AG20443 (cell line): ENCODE results near the gene FGD3.
A peak's percentile ranks its signal among the peaks of the same experiment; 100 is the strongest.

Experiments
- DNase-seq: peaks from one replicate; pipeline ENCODE4 v3.0.0; 2012; ENCODE audit warnings: low spot score, mixed read lengths

Gene FGD3

GRCh38 chr9:93054758-93055704 lies 107.7 kb downstream of the FGD3 start:
- no peak for DNase-seq

DNA sequence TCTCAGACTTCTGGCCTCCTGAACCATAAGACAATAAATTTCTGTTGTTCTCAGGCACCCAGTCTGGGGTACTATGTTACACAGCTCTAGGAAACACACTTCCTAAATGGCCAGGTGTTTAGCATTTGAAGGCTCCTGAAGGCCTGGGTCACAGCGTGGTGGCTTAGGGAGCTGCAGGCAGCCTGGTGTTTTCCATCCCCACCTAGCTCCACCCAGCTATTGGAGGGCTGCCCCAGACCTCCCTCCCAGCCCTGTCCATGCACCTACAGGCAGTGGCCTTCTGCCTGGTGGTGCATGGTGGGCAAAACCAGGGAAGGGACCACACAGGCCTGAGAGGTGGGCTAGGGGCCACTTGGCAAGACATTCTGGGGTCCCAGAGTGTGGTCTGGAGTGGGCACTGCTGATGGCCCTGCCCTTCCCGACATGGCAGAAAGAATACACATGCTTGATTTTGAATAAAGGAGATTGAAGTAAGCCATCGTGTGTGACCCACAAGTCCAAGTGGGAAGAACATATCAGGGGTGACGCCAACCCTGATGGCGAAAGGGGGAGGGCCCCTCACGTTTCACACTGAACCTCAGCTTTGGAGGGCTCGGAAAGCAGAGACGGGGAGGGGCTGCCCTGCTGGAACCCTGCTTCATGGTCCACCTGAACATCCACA lies 109.8 kb downstream of the FGD3 start:
- no peak for DNase-seq

DNA sequence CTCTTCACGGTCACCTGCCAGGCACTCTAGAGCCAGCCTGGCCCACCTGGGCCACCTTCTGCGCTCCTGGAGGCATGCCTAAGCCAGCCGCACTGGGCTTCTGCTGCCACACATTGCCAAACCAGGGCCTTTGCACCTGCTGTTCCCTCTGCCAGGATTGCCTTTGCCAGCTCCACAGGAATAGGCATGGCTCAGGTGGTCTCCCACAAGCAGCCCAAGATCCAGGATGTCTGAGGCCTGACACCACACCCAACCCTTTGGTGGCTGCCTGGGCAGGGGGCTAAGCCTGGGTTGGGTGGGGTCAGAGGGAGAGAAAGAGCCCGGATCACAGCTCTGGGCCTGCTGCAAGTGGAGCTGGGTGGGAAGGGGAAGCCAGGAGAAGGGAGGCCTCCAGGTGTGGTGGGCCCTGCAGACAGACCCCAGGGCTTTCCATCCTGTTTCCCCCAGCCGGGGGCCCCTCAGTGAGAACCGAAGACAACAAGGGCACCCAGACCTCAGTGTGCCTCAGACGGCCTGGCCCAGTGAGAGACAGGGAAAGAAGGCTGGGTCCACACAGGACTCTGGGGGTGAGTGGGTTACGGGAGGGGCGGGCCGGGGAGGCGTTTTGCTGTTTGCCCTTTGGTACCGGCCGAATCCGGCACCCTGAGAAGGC lies 110.5 kb downstream of the FGD3 start:
- no peak for DNase-seq

DNA sequence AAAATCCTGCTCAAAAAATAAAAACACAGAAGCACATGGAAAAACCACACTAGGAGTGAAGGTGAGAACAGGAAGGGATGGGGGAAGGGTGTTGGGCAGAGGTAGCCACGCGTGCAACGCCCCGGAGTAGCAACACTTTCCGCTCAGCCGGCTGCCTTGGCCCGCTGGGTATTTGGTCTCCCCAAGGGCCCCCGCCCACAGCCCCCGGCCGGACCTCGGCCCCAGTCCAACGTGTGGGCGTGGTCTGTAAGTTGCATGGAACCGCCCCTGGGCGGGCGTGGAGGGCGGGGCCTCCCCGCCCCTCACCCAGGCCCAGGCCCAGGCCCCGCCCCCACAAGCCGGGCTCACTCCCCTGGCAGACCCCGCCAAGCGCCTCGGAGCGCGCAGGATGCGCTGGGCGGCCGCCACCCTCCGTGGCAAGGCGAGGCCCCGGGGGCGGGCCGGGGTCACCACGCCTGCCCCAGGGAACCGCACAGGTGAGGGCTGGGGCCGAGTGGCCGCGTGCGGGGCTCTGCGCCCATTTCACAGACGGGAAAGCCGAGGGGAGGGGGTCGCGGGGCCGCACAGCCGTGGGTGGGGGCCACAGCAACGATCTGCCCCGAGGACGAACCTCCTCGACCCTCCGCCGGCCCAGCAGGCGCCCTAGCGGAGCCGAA lies 111.2 kb downstream of the FGD3 start, which contains the start of gene SUSD3:
SUSD3 (plus strand) TSS at position 347 of the 656 bp plus-strand sequence; CDS start at position 389, 42 bp downstream.
- peak; percentile 55 for DNase-seq

DNA sequence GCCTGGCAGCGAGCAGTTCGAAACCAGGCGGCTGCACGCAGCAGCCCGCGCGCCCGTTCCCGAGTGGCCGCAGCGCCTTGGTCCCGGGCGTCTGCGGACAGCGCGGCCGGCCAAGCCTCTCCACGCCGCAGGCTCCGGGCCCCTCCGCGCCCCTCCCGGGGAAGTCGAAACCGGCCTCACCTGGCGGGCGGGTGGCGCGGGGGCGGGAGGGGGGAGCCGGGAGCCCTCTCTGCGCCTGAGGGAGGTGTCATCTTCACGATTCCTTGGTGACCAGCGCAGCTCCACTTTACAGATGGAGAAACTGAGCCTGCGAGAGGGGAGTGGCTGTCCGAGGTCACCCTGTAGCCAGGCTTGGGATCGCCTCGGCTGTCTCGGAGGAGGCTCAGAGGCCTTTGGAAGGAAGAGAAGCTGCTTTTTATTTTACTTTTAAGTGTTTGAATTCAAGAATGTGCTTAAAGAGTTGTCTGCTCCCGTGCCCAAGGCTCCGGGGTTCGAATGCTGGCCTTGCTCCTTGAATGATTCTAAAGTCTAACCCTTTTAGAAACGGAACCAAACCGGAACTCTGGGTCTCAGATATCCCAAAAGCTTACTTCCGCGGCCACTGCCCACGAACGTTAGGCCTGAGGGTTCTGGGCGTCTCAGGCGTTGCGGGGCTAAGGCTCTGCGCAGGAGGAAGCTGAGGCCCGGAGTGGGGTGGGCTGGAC lies 111.8 kb downstream of the FGD3 start:
- no peak for DNase-seq

DNA sequence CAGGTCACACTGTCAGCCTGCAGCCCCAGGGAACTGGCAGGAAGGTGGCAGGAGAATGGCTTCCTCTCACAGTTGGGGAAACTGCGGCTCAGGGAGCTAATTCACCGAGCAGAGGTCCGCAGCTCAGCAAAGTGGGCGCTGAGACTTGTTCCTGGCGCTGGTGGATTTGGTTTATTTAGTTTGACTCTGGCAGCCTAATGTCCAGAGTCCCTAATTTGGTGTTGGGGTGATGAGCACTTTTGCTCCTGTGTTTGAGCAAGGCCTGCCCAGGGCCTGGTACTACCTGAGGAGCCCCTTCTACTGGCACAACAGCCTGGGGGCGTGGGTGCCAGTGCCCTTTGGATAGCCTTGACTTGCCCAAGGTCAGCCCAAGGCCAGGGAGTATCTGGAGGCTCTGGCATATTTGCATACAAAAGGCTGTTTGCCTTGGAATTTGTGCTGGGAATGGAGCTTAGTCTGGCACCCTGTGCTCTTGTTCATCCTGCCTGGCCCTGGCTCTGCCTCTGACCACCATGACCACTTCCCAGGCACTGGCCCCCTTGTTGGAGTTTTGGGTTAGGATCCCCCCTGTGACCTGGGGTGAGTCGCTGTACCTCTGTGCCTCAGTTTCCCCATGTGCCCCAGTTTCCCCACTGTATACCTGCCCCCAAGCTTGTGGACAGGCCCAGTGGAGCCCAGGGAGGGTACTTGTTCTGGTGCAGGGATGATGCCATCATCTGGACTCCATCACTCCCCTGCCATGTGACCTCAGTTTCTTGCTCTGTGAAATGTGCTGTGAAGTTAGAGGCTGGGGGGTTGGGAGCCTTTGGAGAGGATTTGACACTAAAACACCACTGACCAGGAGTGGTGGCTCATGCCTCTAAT lies 112.6 kb downstream of the FGD3 start:
- DNase-seq: no peak

DNA sequence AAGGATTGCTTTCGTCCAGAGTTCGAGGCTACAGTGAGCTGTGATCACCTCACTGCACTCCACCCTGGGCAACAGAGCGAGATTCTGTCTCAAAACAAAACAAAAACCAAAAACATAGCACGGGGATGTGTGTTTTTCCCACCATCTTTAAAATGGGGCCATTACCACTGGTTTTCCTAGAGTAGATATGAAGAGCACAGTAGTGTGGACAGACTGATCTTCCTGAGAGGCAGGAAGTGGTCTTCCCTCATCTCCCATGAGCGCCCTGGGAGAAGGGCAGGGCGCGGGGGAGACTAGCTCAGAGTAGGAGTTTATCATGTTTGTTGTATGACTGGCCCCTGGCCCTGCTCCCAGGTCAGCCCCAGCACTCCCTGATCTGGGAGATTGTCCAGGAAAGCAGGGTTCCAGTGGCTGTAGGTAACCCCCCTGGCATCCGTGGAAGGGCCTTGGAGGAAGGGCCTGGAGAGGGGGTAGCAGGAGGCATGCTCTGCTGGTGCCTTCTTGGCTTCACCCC lies 113.5 kb downstream of the FGD3 start:
- peak; percentile 70 for DNase-seq

DNA sequence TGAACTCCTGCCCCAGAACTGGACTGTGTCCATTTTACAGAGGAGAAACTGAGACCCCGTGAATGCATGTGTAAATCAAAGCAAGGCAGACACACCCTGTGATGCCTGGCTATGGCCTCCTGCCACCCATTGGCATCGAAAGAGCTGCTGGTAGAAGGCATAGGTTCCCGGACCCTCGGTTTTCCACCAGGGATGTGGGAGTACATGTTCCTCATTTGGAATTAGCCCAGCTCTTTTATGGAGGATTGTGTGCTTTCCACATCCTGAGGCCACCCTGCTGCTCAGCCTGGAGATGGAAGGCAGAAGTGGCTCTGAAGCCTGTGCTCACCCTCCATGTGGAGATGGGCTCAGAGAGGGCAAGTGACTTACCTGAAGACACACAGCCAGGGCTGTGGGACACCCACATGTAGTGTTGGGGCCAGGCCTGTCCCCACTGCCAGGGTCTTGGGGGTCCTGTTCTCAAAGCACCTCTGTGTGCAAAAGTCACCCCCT lies 114.0 kb downstream of the FGD3 start:
- DNase-seq: no peak

- DNase-seq: no peak
Measured at GRCh38 chr9:93061791-93062763, 114.8 kb downstream of the FGD3 start.

DNA sequence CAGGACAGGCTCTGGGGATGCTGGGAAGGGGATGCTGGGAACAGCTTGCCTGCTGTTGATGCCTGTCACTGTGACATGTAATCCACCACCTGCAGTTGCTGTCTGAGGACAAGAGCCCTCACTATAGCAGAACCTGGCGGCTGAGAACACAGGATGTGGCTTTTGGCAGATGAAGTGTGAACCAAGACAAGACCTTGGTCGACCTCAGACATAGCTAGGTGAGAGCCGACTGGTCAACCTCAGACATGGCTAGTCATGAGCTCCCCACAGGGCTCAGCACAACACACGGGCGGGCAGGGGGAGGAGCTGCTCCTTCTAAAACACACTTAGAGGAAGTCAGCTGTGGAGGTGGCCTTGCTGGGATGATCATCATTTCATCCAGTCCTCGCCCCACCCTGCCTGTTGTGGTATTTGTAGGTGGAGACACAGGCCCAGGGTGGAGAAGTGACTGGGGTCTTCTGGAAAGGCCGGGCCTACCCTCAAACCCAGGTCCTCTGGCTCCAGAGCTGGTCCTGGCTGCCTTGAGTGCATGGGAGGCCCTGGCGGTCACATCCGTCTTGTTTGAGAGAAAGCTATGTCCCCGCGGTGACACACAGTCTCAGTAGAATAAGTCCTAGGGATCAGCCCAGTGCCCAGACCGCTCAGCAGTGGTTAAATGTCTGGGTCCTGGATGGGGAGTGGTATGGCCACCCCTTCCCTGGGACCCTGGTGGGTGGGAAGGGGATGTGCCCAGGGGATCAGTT lies 117.2 kb downstream of the FGD3 start:
- DNase-seq: no peak

DNA sequence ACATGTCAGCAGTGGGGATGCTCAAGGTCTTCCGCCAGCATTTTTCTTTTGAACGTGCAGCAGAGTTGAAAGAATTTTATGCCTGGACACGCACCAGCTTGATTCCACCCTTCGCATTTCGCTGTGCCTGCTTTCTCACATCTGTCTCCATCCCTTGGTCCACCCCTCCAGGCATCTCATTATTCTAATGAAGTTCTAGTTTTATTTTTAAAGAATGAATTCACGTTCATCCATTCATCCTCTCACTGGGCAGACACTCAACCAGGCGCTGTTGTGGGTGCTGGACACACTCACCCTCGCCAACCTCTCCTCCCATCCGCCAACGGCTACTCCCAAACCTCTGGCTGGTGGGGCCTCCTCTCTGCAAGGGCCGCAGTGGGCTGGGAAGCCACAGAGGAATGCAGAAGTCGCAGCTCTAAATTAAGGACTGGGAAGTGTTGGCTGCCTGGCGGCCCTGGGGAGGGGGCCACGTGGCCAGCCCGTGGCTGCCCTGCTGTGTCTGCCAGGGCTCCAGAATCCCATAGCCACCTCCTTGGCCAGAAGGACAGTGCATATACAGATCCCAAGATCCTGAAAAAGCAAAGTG lies 117.9 kb downstream of the FGD3 start:
- no peak for DNase-seq

DNA sequence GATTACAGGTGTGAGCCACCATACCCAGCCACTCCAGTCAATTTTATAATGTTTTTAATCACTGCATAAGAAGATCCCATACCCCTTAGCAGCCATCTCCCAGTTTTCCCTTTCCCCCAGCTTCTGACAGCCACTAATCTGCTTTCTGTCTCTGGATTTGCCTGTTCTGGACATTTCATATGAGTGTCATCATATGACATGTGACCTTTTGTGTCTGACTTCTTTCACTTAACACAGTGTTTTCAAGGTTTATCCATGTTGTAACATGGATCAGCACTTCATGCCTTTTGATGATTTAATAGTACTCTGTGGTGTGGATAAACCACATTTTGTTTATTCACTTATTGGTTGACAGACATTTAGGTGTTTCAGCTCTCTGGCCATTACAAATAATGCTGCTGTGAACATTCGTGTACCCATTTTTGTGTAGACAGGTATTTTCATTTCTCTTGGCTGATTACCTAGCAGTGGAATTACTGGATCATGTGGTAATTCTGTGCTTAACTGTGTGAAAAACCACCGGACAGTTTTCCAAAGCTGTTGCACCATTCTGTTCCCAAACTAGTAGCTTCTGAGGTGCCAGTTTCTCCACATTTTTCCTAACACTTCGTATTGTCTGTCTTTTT lies 119.8 kb downstream of the FGD3 start:
- DNase-seq: no peak

- DNase-seq: no peak
Measured at GRCh38 chr9:93068956-93069355, 121.6 kb downstream of the FGD3 start.

DNA sequence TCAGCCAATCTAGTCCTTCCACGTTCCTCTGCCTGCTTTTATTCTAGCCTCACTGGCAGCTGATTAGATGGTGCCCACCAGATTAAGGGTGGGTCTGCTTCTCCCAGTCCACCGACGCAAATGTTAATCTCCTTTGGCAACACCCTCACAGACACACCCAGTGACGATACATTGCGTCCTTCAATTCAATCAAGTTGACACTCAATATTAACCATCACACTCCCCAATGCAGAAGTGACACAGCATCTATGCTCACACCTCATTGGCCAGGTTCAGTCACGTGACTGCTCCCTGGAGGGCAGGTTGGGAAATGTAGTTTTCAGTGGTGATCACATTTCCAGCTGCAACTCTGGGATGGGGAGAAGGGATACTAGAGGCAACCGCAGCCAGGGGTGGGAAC lies 124.1 kb downstream of the FGD3 start:
- DNase-seq: peak; percentile 44

- DNase-seq: no peak
Measured at GRCh38 chr9:93072383-93072795, 125.1 kb downstream of the FGD3 start.

- no peak for DNase-seq
Measured at GRCh38 chr9:93076101-93076791, 128.9 kb downstream of the FGD3 start.

GRCh38 chr9:93076792-93077128 lies 129.4 kb downstream of the FGD3 start:
- no peak for DNase-seq
